ENCODE results near the gene RAB20.
"Not testable (repeated sequence)": the region's sequence is repeated elsewhere in the genome, so short reads cannot be mapped to it uniquely, and the experiment has no call there.

Gene RAB20

GRCh38 chr13:110561344-110562035 lies at the start of gene RAB20:
TSS of gene RAB20 (minus strand) at chr13:110561722. CDS start at chr13:110561519, 203 bp downstream.
- peak; percentile 9 to 60 (median 16) for DNase-seq (ENCODE audit: low read depth in 3 of 3)

- DNase-seq (ENCODE audit: low read depth in 3 of 3), result no peak
Measured at GRCh38 chr13:110610955-110611595, 49.6 kb upstream of the RAB20 start.

GRCh38 chr13:110607675-110608224 lies 46.2 kb upstream of the RAB20 start:
- no peak for DNase-seq (ENCODE audit: low read depth in 3 of 3)

- not testable (repeated sequence) for DNase-seq (ENCODE audit: low read depth in 3 of 3)
Measured at GRCh38 chr13:110606281-110606680, 44.8 kb upstream of the RAB20 start.

GRCh38 chr13:110605132-110605531 lies 43.6 kb upstream of the RAB20 start:
- no peak for DNase-seq (ENCODE audit: low read depth in 3 of 3)

- DNase-seq (ENCODE audit: low read depth in 3 of 3), result no peak
Measured at GRCh38 chr13:110600980-110601379, 39.5 kb upstream of the RAB20 start.

GRCh38 chr13:110600261-110600819 lies 38.8 kb upstream of the RAB20 start:
- DNase-seq (ENCODE audit: low read depth in 3 of 3), result no peak

- DNase-seq (ENCODE audit: low read depth in 3 of 3), result no peak
Measured at GRCh38 chr13:110597041-110597689, 35.6 kb upstream of the RAB20 start.

GRCh38 chr13:110593430-110594130 lies 32.1 kb upstream of the RAB20 start:
- DNase-seq (ENCODE audit: low read depth in 3 of 3), result no peak

GRCh38 chr13:110592665-110593064 lies 31.1 kb upstream of the RAB20 start:
- DNase-seq (ENCODE audit: low read depth in 3 of 3), result no peak

- DNase-seq (ENCODE audit: low read depth in 3 of 3), result no peak
Measured at GRCh38 chr13:110590577-110590976, 29.1 kb upstream of the RAB20 start.

GRCh38 chr13:110589793-110590390 lies 28.4 kb upstream of the RAB20 start:
- no peak for DNase-seq (ENCODE audit: low read depth in 3 of 3)

- DNase-seq (ENCODE audit: low read depth in 3 of 3), result no peak
Measured at GRCh38 chr13:110583178-110583865, 21.8 kb upstream of the RAB20 start.

GRCh38 chr13:110582421-110582954 lies 21.0 kb upstream of the RAB20 start:
- no peak for DNase-seq (ENCODE audit: low read depth in 3 of 3)

GRCh38 chr13:110581506-110582185 lies 20.1 kb upstream of the RAB20 start:
- DNase-seq (ENCODE audit: low read depth in 3 of 3), result no peak

- no peak for DNase-seq (ENCODE audit: low read depth in 3 of 3)
Measured at GRCh38 chr13:110580800-110581199, 19.3 kb upstream of the RAB20 start.

GRCh38 chr13:110578363-110578762 lies 16.8 kb upstream of the RAB20 start:
- DNase-seq (ENCODE audit: low read depth in 3 of 3), result no peak

- no peak for DNase-seq (ENCODE audit: low read depth in 3 of 3)
Measured at GRCh38 chr13:110576736-110577476, 15.4 kb upstream of the RAB20 start.

- DNase-seq (ENCODE audit: low read depth in 3 of 3), result no peak
Measured at GRCh38 chr13:110576070-110576394, 14.5 kb upstream of the RAB20 start.
